HEK293T (cell line): ENCODE results near the gene BLTP1.

Experiments
- CTCF ChIA-PET: fragments of 350-600 bp; formaldehyde crosslinking; extraction: SDS; loops from one replicate; lab custom pipeline; 2021; ENCODE audit warnings: antibody characterized with exemption, inconsistent platforms; lab: Yijun Ruan, JAX
- POLR2A ChIA-PET: fragments of 350-600 bp; formaldehyde crosslinking; extraction: SDS; loops from one replicate; lab custom pipeline; 2020; ENCODE audit warnings: antibody characterized with exemption, inconsistent platforms; lab: Yijun Ruan, JAX
- DNase-seq: peaks from one replicate; pipeline ENCODE4 v3.0.0; 2012; ENCODE audit warnings: mixed read lengths; ENCODE audit errors: extremely low spot score
- ARNT ChIP-seq: fragments of 450-650 bp; IDR thresholded peaks from 2 replicates; pipeline ENCODE4 v1.6.1; 2017; ENCODE audit warnings: mild to moderate bottlenecking
- BHLHE40 ChIP-seq: fragments of 450-650 bp; IDR thresholded peaks from 2 replicates; pipeline ENCODE4 v1.6.1; 2016; ENCODE audit warnings: mild to moderate bottlenecking, moderate library complexity, borderline replicate concordance
- CTBP1 ChIP-seq: fragments of 450-650 bp; IDR thresholded peaks from 2 replicates; pipeline ENCODE4 v1.6.1; 2016; ENCODE audit warnings: borderline replicate concordance
- ELF4 ChIP-seq: fragments of 450-650 bp; IDR thresholded peaks from 2 replicates; pipeline ENCODE4 v1.6.1; 2017; ENCODE audit warnings: antibody characterized with exemption
- FOXA1 ChIP-seq: fragments of 450-650 bp; IDR thresholded peaks from 2 replicates; pipeline ENCODE4 v1.6.1; 2016; ENCODE audit warnings: mild to moderate bottlenecking
- FOXK2 ChIP-seq: fragments of 450-650 bp; IDR thresholded peaks from 2 replicates; pipeline ENCODE4 v1.6.1; 2016; ENCODE audit warnings: mild to moderate bottlenecking
- FOXM1 ChIP-seq: fragments of 450-650 bp; IDR thresholded peaks from 2 replicates; pipeline ENCODE4 v1.6.1; 2017; ENCODE audit warnings: mild to moderate bottlenecking, borderline replicate concordance
- HDGF ChIP-seq: fragments of 450-650 bp; IDR thresholded peaks from 2 replicates; pipeline ENCODE4 v1.6.1; 2017; ENCODE audit warnings: antibody characterized with exemption, borderline replicate concordance
- L3MBTL2 ChIP-seq: fragments of 450-650 bp; conservative IDR thresholded peaks from 2 replicates; pipeline ENCODE4 v1.6.1; 2016; ENCODE audit warnings: mild to moderate bottlenecking
- LEF1 ChIP-seq: fragments of 450-650 bp; IDR thresholded peaks from 2 replicates; pipeline ENCODE4 v1.6.1; 2017; ENCODE audit warnings: mild to moderate bottlenecking, borderline replicate concordance
- NFRKB ChIP-seq: fragments of 450-650 bp; IDR thresholded peaks from 2 replicates; pipeline ENCODE4 v1.6.1; 2016; ENCODE audit warnings: mild to moderate bottlenecking, moderate library complexity
- PKNOX1 ChIP-seq: fragments of 450-650 bp; IDR thresholded peaks from 2 replicates; pipeline ENCODE4 v1.6.1; 2016
- SP1 ChIP-seq: fragments of 450-650 bp; IDR thresholded peaks from 2 replicates; pipeline ENCODE4 v1.6.1; 2017
- SUZ12 ChIP-seq: fragments of 450-650 bp; IDR thresholded peaks from 2 replicates; pipeline ENCODE4 v1.6.1; 2016; ENCODE audit warnings: mild to moderate bottlenecking
- TARDBP ChIP-seq: fragments of 450-650 bp; IDR thresholded peaks from 2 replicates; pipeline ENCODE4 v1.6.1; 2016
- ZNF384 ChIP-seq: fragments of 450-650 bp; IDR thresholded peaks from 2 replicates; pipeline ENCODE4 v1.6.1; 2016

Gene BLTP1

DNA sequence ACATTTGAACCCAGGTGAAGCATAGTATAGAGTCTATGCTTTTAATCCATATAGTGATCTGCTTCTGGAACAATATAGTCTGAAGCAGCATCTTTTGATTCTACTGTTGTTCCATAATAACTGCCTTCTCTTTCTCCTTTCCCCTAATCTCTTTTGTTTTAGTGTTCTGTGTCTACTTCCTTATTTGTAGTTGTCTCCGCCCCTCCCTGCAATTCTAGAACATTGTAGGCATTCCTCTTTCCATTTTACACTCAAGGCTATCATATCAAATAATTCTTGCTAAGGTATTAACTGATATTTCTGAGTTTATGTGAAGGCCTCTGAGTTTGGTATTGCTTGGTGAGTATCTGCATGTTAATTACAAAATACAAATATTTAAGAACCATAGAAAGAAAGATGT lies 11.6 kb downstream of the BLTP1 start:
- ChIA-PET POLR2A (no interaction called here), CTCF (no interaction called here)
- TF ChIP-seq ZNF384, result no peak
- TF ChIP-seq ELF4, result no peak
- no peak for DNase-seq

DNA sequence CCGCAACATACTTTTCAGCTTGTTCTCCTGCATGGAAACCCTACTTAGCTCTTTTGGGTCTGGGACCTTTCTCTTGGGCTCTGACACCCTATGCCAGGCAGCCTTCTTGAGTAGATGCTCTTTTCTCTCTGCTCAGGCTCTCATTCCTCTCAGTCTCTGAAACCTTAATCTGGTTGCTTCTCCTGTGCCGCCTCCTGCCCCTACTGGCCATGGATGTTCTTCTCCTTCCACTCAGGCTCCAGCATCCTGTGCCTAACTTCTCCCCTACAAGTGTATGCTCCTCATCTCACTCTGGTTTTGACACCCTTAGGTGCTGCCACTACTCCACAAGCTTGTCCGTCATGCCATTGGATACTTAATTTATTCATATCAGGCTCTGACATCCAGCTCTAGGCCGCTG lies 15.2 kb downstream of the BLTP1 start:
- POLR2A ChIA-PET, result no interaction called here

DNA sequence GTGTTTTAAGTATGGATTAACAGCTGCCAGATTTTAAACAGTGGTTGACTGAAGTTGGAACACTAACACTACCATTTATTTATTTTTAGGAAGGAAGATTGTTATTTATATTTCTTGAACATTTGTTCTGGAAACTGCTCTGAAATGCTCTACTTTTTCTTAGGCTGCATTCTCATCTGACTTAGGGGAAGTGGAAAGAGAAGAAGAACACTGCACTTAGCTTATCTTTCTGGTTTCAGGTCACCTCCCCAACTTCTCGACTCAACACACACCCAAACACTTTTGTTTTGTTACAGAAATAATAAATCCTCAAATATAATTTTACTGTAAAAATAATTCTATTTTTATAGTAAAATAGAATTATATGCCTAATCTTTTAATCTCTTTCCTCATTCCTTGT lies 18.6 kb downstream of the BLTP1 start:
- CTCF ChIA-PET, result interaction anchor here (1.2 kb wide), 1 partner anchor 9 kb away, joined by 3 read pairs; no protein-coding TSS in a partner anchor
- POLR2A ChIA-PET, result no interaction called here
- TF ChIP-seq ELF4 (no peak), TARDBP (no peak), ARNT (no peak), SP1 (no peak), ZNF384 (no peak), NFRKB (no peak), HDGF (no peak)
- DNase-seq, result no peak

More for the DNA sequence above, 15.2 kb downstream of the BLTP1 start:
- TF ChIP-seq SP1, result no peak
- no peak for TF ChIP-seq LEF1
- TF ChIP-seq ELF4, result no peak
- TF ChIP-seq TARDBP, result no peak
- no peak for TF ChIP-seq PKNOX1
- no peak for TF ChIP-seq ARNT
- no peak for TF ChIP-seq BHLHE40
- TF ChIP-seq FOXA1, result no peak
- TF ChIP-seq SUZ12, result no peak
- TF ChIP-seq L3MBTL2, result no peak
- CTCF ChIA-PET, result no interaction called here
- DNase-seq, result peak; percentile 7

GRCh38 chr4:122171323-122171722 lies 19.2 kb downstream of the BLTP1 start:
- DNase-seq, result no peak
- TF ChIP-seq LEF1, result no peak
- no peak for TF ChIP-seq SUZ12
- no peak for TF ChIP-seq BHLHE40
- no peak for TF ChIP-seq FOXM1
- no peak for TF ChIP-seq TARDBP
- no peak for TF ChIP-seq FOXA1
- TF ChIP-seq FOXK2, result no peak
- no peak for TF ChIP-seq CTBP1
- ChIA-PET POLR2A (no interaction called here), CTCF (no interaction called here)

DNA sequence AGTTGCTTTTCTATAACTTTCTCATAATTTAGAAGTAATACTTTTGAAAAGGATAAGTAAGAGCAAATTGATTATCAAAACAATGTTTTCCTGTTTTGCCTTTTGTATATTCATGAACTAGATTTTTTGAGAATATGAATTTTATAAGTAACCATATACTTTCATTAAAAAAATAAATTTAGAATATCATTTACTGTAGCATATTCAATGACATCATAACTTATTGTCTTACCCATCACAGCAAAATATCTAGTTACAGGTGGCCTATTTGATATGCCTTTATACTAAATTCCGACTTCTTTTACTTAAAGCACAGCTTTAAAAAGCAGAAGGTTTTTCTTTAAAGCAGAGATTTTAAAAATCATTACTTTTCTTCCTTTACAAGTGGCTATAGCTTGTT lies 20.1 kb downstream of the BLTP1 start:
- DNase-seq, result no peak
- TF ChIP-seq CTBP1, result no peak
- no peak for TF ChIP-seq TARDBP
- TF ChIP-seq FOXA1, result no peak
- no peak for TF ChIP-seq SP1
- no peak for TF ChIP-seq ELF4
- TF ChIP-seq L3MBTL2, result no peak
- no peak for TF ChIP-seq ZNF384
- TF ChIP-seq NFRKB, result no peak
- no peak for TF ChIP-seq BHLHE40
- no peak for TF ChIP-seq FOXK2
- CTCF ChIA-PET, result no interaction called here
- POLR2A ChIA-PET, result no interaction called here

DNA sequence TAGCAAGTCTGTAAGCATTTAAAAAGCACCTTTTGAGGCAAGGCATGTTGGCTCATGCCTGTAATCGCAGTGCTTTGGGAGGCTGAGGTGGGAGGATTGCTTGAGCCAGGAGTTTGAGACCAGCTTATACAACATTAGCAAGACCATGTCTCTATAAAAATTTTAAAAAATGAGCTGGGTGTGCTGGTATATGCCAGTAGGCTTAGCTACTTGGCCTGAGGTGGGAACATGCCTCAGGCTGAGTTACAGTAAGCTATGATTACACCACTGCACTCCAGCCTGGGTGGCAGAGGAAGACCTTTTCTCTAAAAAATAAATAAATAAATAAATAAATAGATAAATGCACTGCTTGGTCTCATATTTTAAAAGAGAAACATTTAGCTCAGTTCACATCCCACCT lies 26.8 kb downstream of the BLTP1 start:
- ChIA-PET POLR2A (no interaction called here), CTCF (no interaction called here)
- no peak for TF ChIP-seq L3MBTL2
- TF ChIP-seq HDGF, result no peak
- no peak for TF ChIP-seq FOXK2
- no peak for TF ChIP-seq BHLHE40
- no peak for TF ChIP-seq FOXM1
- no peak for TF ChIP-seq SUZ12
- TF ChIP-seq NFRKB, result no peak
- TF ChIP-seq LEF1, result no peak
- no peak for TF ChIP-seq CTBP1
- no peak for TF ChIP-seq TARDBP
- DNase-seq, result no peak

DNA sequence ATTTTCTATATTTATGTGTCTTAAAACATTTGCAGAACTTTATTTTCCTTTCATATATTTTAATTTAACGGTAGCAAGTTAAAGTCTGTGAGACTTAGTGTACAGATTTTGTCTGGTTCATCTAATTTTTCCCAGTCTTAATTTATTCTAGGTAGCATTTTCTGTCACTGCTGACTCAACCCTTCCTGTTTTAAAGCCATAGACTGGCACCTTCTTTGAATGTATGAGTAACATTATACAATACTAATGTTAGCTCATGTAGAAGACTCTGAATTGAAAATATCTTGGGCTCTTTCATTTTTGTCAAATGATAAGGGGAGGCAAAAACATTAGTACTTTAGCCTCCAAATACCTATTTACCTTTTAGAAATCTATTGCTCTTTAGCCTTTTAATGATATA lies 43.6 kb downstream of the BLTP1 start:
- CTCF ChIA-PET, result no interaction called here
- POLR2A ChIA-PET, result no interaction called here
- DNase-seq, result no peak
- TF ChIP-seq BHLHE40 (no peak), NFRKB (no peak)
